ENCODE results near the gene GMPS. TPM values are rescaled to one million over a fixed set of nuclear protein-coding genes. Genes with fewer than 3 reads are reported as not detected.
A peak's percentile ranks its signal among the peaks of the same experiment; 100 is the strongest.

Gene GMPS
- total RNA-seq, 1 experiment from 2014 or later, result 185 TPM

GRCh38 chr3:155852341-155852740 lies 18.1 kb upstream of the GMPS start:
- intact Hi-C loops (cut with micrococcal nuclease; ENCODE audit: unreplicated experiment), result no loop called here
- H3K27ac ChIP-seq (ENCODE audit: low read depth, low read length, poor library complexity, severe bottlenecking), result peak overlapping the region; percentile 80
- POLR2A ChIA-PET (ENCODE audit: low non-redundant PET), result no interaction called here
- no peak for DNase-seq (ENCODE audit: low spot score)
- H3K36me3 ChIP-seq (ENCODE audit: insufficient read depth, low read length, poor library complexity, severe bottlenecking), result no peaks in the 10 kb centered on the region
- TF ChIP-seq CTCF (conservative IDR thresholded peaks at IDR 0.05; ENCODE audit: low read depth, low read length), result no peak
- no peak for TF ChIP-seq EZH2 (IDR thresholded peaks at IDR 0.05; ENCODE audit: borderline replicate concordance, low read depth, low read length, poor library complexity, severe bottlenecking)
- H3K9me3 ChIP-seq (ENCODE audit: low read depth, low read length, poor library complexity, severe bottlenecking), result no peaks in the 10 kb centered on the region
- BruUV-seq (replicated peaks), result no TSS peak
- H3K27me3 ChIP-seq (replicated peaks; ENCODE audit: insufficient read depth, low read depth, low read length, poor library complexity), result no peaks in the 10 kb centered on the region
- CTCF ChIA-PET, result interaction anchor here (2.2 kb wide), 1 partner anchor 47 kb away, joined by 7 read pairs; the partner anchor contains the start of gene C3orf33
- H3K4me3 ChIP-seq (ENCODE audit: low read depth, low read length, poor library complexity, severe bottlenecking), result peak overlapping the region; percentile 90
- H3K4me1 ChIP-seq (ENCODE audit: insufficient read depth, low read length, poor library complexity, severe bottlenecking), result no peaks in the 10 kb centered on the region

GRCh38 chr3:155853214-155854140 lies 17.0 kb upstream of the GMPS start:
- POLR2A ChIA-PET (ENCODE audit: low non-redundant PET), result no interaction called here

More at GRCh38 chr3:155853214-155854140, 17.0 kb upstream of the GMPS start:
- intact Hi-C loops (cut with micrococcal nuclease; ENCODE audit: unreplicated experiment), result loop anchor here (2.0 kb wide), 1 partner anchor 101 kb away; no protein-coding TSS in a partner anchor
- Histone ChIP-seq H3K4me1 (ENCODE audit: insufficient read depth, low read length, poor library complexity, severe bottlenecking) (no peaks in the 10 kb centered on the region), H3K9me3 (ENCODE audit: low read depth, low read length, poor library complexity, severe bottlenecking) (no peaks in the 10 kb centered on the region), H3K27me3 (replicated peaks; ENCODE audit: insufficient read depth, low read depth, low read length, poor library complexity) (no peaks in the 10 kb centered on the region), H3K36me3 (ENCODE audit: insufficient read depth, low read length, poor library complexity, severe bottlenecking) (no peaks in the 10 kb centered on the region), H3K27ac (ENCODE audit: low read depth, low read length, poor library complexity, severe bottlenecking) (peak overlapping the region; percentile 80), H3K4me3 (ENCODE audit: low read depth, low read length, poor library complexity, severe bottlenecking) (peak overlapping the region; percentile 90)
- no TSS peak for BruUV-seq (replicated peaks)
- CTCF ChIA-PET, result interaction anchor here (2.2 kb wide), 1 partner anchor 48 kb away, joined by 7 read pairs; the partner anchor contains the start of gene C3orf33
- TF ChIP-seq EZH2 (IDR thresholded peaks at IDR 0.05; ENCODE audit: borderline replicate concordance, low read depth, low read length, poor library complexity, severe bottlenecking), result no peak
- TF ChIP-seq CTCF (conservative IDR thresholded peaks at IDR 0.05; ENCODE audit: low read depth, low read length), result 0 out of 2 replicates have a peak, but pooled peaks have one; percentile 14
- DNase-seq (ENCODE audit: low spot score), result peak; percentile 37
